PFSK-1 (cell line): ENCODE measurements around the gene KLK14.

Experiments used
- FOXP2 ChIP-seq: optimal IDR thresholded peaks from 2 replicates; pipeline ENCODE3; 2011; ENCODE audit warnings: borderline replicate concordance, control low read depth, inconsistent platforms; ENCODE audit not compliant: insufficient read depth; ENCODE audit errors: extremely low read length, extremely low read depth
- POLR2AphosphoS5 ChIP-seq: IDR thresholded peaks from 2 replicates; pipeline ENCODE4 v1.6.1; 2012; ENCODE audit warnings: low read depth, mild to moderate bottlenecking, control low read depth, low read length, moderate library complexity
- REST ChIP-seq, 2 experiments: IDR thresholded peaks; 2 replicates each; pipeline versions ENCODE4 v1.6.1 to v1.8.0; 2011 to 2012; ENCODE audit warnings: low read depth in 2 of 2, low read length in 2 of 2, control low read depth in 1 of 2, inconsistent platforms in 1 of 2, mild to moderate bottlenecking in 1 of 2, moderate library complexity in 1 of 2; ENCODE audit not compliant: insufficient read depth in 1 of 2
- SIN3A ChIP-seq: IDR thresholded peaks from 2 replicates; pipeline ENCODE4 v1.6.1; 2012; ENCODE audit warnings: mild to moderate bottlenecking, low read length, moderate library complexity, borderline replicate concordance; ENCODE audit not compliant: insufficient read depth
- TAF1 ChIP-seq: IDR thresholded peaks from 2 replicates; pipeline ENCODE4 v1.6.1; 2012; ENCODE audit warnings: low read length, control low read depth, borderline replicate concordance; ENCODE audit not compliant: insufficient read depth

Gene KLK14

DNA sequence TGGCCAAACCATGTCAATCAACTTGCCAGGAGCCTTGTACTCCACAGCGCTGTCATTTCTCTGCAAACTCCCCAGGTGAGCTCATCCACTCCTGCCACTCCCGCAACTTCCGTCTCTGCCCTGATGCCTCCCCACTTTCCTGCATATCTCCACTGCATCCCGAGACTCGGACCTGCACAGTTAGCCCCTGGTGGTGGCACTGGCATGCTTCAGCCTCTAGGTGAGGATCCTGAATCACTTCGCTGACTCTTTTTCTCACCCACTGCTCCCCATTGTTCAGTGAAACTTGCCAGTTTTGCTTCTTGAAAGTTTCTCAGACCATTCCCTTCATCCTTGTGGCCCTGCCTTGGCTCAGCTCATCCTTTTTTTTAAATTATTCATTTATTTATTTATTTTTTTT lies 28.9 kb upstream of the KLK14 start:
- TF ChIP-seq FOXP2 = no peak
- TF ChIP-seq SIN3A = no peak
- no peak for TF ChIP-seq TAF1
- no peak for TF ChIP-seq REST (IDR thresholded peaks at IDR 0.05; ENCODE audit: insufficient read depth in 1 of 2, low read depth in 2 of 2, low read length in 2 of 2)
- no peak for TF ChIP-seq POLR2AphosphoS5

- TF ChIP-seq SIN3A (no peak), FOXP2 (no peak), TAF1 (no peak), POLR2AphosphoS5 (no peak), REST (IDR thresholded peaks at IDR 0.05; ENCODE audit: insufficient read depth in 1 of 2, low read depth in 2 of 2, low read length in 2 of 2) (no peak)
Measured at GRCh38 chr19:51110666-51110971, 27.9 kb upstream of the KLK14 start.

- TF ChIP-seq TAF1 = no peak
- no peak for TF ChIP-seq FOXP2
- TF ChIP-seq REST (IDR thresholded peaks at IDR 0.05; ENCODE audit: insufficient read depth in 1 of 2, low read depth in 2 of 2, low read length in 2 of 2) = no peak
- TF ChIP-seq SIN3A = no peak
- no peak for TF ChIP-seq POLR2AphosphoS5
Measured at GRCh38 chr19:51108805-51109146, 26.1 kb upstream of the KLK14 start.

DNA sequence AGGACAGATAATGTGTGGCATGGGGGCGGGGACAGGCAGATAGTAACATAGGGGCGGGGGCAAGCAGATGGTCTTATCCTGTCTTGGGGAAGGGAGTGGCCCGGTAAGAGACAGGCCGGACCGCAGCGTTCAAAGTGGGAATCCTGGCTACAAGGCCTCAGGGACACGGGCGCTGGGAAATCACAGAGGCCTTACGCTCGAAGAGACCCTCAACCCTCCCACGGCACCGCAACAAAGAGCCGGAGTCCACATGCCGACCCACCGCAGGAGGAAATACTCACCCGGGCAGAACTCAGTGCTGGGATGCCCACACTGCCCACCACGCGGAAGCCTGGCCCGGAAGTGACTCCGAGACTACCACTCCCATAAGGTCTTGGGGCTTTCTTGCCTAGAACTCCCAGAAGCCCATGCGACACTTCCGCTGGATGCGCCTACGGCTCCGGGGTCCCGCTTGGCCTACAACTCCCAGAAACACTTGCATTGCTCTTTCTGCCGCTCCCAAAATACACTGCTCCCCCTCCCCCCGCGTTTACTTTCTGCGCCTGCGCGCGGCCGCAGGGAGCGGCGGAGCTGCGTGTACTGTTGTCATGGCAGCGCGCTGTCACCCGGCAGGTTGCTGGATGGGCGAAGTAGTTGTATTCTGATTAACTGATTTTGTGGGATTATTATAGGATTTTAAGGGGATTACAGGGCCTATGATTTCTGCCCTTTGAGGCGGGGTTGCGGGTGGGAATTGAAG lies 25.5 kb upstream of the KLK14 start, which contains the start of gene CTU1:
Gene CTU1 (minus strand): TSS at position 344 of the 739 bp plus-strand sequence. CDS start 3,840 bp downstream, outside the sequence.
- no peak for TF ChIP-seq REST (IDR thresholded peaks at IDR 0.05; ENCODE audit: insufficient read depth in 1 of 2, low read depth in 2 of 2, low read length in 2 of 2)
- peak; percentile 72 for TF ChIP-seq SIN3A
- TF ChIP-seq POLR2AphosphoS5 = peak; percentile 87
- TF ChIP-seq TAF1 = 0 out of 2 replicates have a peak, but pooled peaks have one; percentile 53
